BJ (cell line): ENCODE results near the gene ATXN1. TPM values are rescaled to one million over a fixed set of nuclear protein-coding genes. Genes with fewer than 3 reads are reported as not detected.

Experiments used
- CTCF ChIA-PET: fragments of 350-600 bp; formaldehyde crosslinking; extraction: SDS; loops from one replicate; lab custom pipeline; 2021; ENCODE audit warnings: antibody characterized with exemption, inconsistent platforms; lab: Yijun Ruan, JAX
- POLR2A ChIA-PET: fragments of 300-600 bp; sonication (Branson Sonifier 250); formaldehyde crosslinking; extraction: SDS; loops from one replicate; lab custom pipeline; 2021; ENCODE audit warnings: antibody characterized with exemption; lab: Charles Lee
- DNase-seq: peaks from one replicate; pipeline ENCODE4 v3.0.0-alpha.2; 2011; ENCODE audit warnings: low read depth
- H3K27me3 ChIP-seq: 2 replicates; pipeline ENCODE4 v1.6.0; 2011; ENCODE audit warnings: low read length; ENCODE audit not compliant: control insufficient read depth, insufficient read depth
- H3K36me3 ChIP-seq: 2 replicates; pipeline ENCODE4 v1.5.1; 2011; ENCODE audit warnings: low read length; ENCODE audit not compliant: control insufficient read depth, insufficient read depth
- H3K4me3 ChIP-seq: 2 replicates; pipeline ENCODE4 v1.5.1; 2011; ENCODE audit warnings: low read depth, mild to moderate bottlenecking, control low read depth, low read length
- CTCF ChIP-seq: IDR thresholded peaks from 2 replicates; pipeline ENCODE4 v1.5.1; 2011; ENCODE audit warnings: low read depth, mild to moderate bottlenecking, control low read depth, inconsistent platforms, low read length, moderate library complexity; ENCODE audit not compliant: insufficient read depth
- polyA plus RNA-seq: library from polyadenylated mRNA; depleted of rRNA; stranded (reverse); fragments of >200 nt; gene quantifications from 2 replicates; pipeline ENCODE4 v1.2.3, GENCODE V29; 2011

ATXN1 gene
- polyA plus RNA-seq, 1 experiment, result 60.2 TPM

- Histone ChIP-seq H3K4me3 (no peak overlapping the region), H3K36me3 (peaks cover 1% of the 10 kb centered on the region; the same call in 1 of the 2 replicates), H3K27me3 (no peaks in the 10 kb centered on the region)
- POLR2A ChIA-PET, result no interaction called here
- no peak for TF ChIP-seq CTCF
- CTCF ChIA-PET, result interaction anchor here (1.3 to 1.4 kb wide), 2 partner anchors 9 to 15 kb away, joined by 3 read pairs; no protein-coding TSS in a partner anchor
- no peak for DNase-seq
Observed at GRCh38 chr6:16754274-16754673, 7.0 kb downstream of the ATXN1 start.

GRCh38 chr6:16753341-16753740 is 7.9 kb downstream of the ATXN1 start:
- Histone ChIP-seq H3K4me3 (no peak overlapping the region), H3K36me3 (peaks cover 1% of the 10 kb centered on the region; the same call in 1 of the 2 replicates), H3K27me3 (no peaks in the 10 kb centered on the region)
- CTCF ChIA-PET, result interaction anchor here (0.7 to 1.2 kb wide), 3 partner anchors 12 to 432 kb away, joined by 3 read pairs; no protein-coding TSS in a partner anchor
- TF ChIP-seq CTCF, result no peak
- DNase-seq, result no peak
- POLR2A ChIA-PET, result no interaction called here

GRCh38 chr6:16752206-16752866 is 8.9 kb downstream of the ATXN1 start:
- Histone ChIP-seq H3K4me3 (no peak overlapping the region), H3K27me3 (no peaks in the 10 kb centered on the region), H3K36me3 (peaks cover 1% of the 10 kb centered on the region; the same call in 1 of the 2 replicates)
- no peak for TF ChIP-seq CTCF
- peak; percentile 86 for DNase-seq
- ChIA-PET CTCF (interaction anchor here (1.0 to 1.2 kb wide), 3 partner anchors 11 to 334 kb away, joined by 3 read pairs; no protein-coding TSS in a partner anchor), POLR2A (no interaction called here)

- peaks cover 1% of the 10 kb centered on the region; the same call in 1 of the 2 replicates for H3K36me3 ChIP-seq
- CTCF ChIA-PET, result interaction anchor here (0.8 to 1.2 kb wide), 2 partner anchors 8 to 335 kb away, joined by 3 read pairs; no protein-coding TSS in a partner anchor
- POLR2A ChIA-PET, result no interaction called here
- H3K27me3 ChIP-seq, result no peaks in the 10 kb centered on the region
- no peak for TF ChIP-seq CTCF
- H3K4me3 ChIP-seq, result no peak overlapping the region
- peak; percentile 76 for DNase-seq
Observed at GRCh38 chr6:16751251-16751946, 9.9 kb downstream of the ATXN1 start.

- ChIA-PET CTCF (interaction anchor here (0.8 to 1.2 kb wide), 2 partner anchors 9 kb away, joined by 3 to 4 read pairs; no protein-coding TSS in a partner anchor), POLR2A (interaction anchor here (1.1 kb wide), 1 partner anchor 13 kb away, joined by 3 read pairs; no protein-coding TSS in a partner anchor)
- H3K27me3 ChIP-seq, result no peaks in the 10 kb centered on the region
- peaks cover 1% of the 10 kb centered on the region; the same call in 1 of the 2 replicates for H3K36me3 ChIP-seq
- no peak for TF ChIP-seq CTCF
- no peak for DNase-seq
- no peak overlapping the region for H3K4me3 ChIP-seq
Observed at GRCh38 chr6:16750566-16750965, 10.7 kb downstream of the ATXN1 start.
